ENCODE results near the gene SDE2.

GRCh38 chr1:225961659-225962439, 37.3 kb downstream of the SDE2 start:
- TF ChIP-seq, protein P1, sequence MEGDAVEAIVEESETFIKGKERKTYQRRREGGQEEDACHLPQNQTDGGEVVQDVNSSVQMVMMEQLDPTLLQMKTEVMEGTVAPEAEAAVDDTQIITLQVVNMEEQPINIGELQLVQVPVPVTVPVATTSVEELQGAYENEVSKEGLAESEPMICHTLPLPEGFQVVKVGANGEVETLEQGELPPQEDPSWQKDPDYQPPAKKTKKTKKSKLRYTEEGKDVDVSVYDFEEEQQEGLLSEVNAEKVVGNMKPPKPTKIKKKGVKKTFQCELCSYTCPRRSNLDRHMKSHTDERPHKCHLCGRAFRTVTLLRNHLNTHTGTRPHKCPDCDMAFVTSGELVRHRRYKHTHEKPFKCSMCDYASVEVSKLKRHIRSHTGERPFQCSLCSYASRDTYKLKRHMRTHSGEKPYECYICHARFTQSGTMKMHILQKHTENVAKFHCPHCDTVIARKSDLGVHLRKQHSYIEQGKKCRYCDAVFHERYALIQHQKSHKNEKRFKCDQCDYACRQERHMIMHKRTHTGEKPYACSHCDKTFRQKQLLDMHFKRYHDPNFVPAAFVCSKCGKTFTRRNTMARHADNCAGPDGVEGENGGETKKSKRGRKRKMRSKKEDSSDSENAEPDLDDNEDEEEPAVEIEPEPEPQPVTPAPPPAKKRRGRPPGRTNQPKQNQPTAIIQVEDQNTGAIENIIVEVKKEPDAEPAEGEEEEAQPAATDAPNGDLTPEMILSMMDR (IDR thresholded peaks at IDR 0.05), result no peak
- TF ChIP-seq POLR2A (IDR thresholded peaks at IDR 0.05) (no peak), EP300 (IDR thresholded peaks at IDR 0.05) (no peak), POLR2AphosphoS5 (IDR thresholded peaks at IDR 0.05) (no peak)
